ENCODE data around the gene SRPX2.
"Not testable (repeated sequence)": the region's sequence is repeated elsewhere in the genome, so short reads cannot be mapped to it uniquely, and the experiment has no call there.

SRPX2 gene

GRCh38 chrX:100704581-100705203 lies 60.7 kb downstream of the SRPX2 start:
- no peak for DNase-seq

GRCh38 chrX:100710816-100711215 lies 66.8 kb downstream of the SRPX2 start:
- no peak for DNase-seq

GRCh38 chrX:100717363-100717762 lies 73.4 kb downstream of the SRPX2 start:
- DNase-seq = no peak

GRCh38 chrX:100719139-100719538 lies 75.1 kb downstream of the SRPX2 start:
- DNase-seq = no peak

GRCh38 chrX:100720301-100720700 lies 76.3 kb downstream of the SRPX2 start:
- no peak for DNase-seq

- no peak for DNase-seq
Observed at GRCh38 chrX:100721328-100721727, 77.3 kb downstream of the SRPX2 start.

- not testable (repeated sequence) for DNase-seq
Observed at GRCh38 chrX:100724006-100724405, 80.0 kb downstream of the SRPX2 start.

Measured in T-helper 9 cell (primary cell).